IMR-90 (cell line): ENCODE results near the gene CBR1. TPM values are rescaled to one million over a fixed set of nuclear protein-coding genes. Genes with fewer than 3 reads are reported as not detected.

ENCODE experiments used
- ATAC-seq: fragments of 200-7000 bp; cut with Tn5 transposase; 2 replicates; pipeline ENCODE4 v1.9.1; 2020; ENCODE audit warnings: low read depth, mild to moderate bottlenecking, moderate library complexity
- BruUV-seq: library from RNA; stranded (reverse); fragments of 400-500 nt; replicated peaks from 2 replicates; lab custom pipeline; 2021; lab: Mats Ljungman, UMichigan
- CTCF ChIA-PET: fragments of 300-600 bp; formaldehyde crosslinking; extraction: SDS; loops from one replicate; lab custom pipeline; 2021; ENCODE audit warnings: antibody characterized with exemption; lab: Yijun Ruan, JAX
- POLR2A ChIA-PET: fragments of 300-600 bp; sonication (Branson Sonifier 250); formaldehyde crosslinking; loops from one replicate; lab custom pipeline; 2022; ENCODE audit warnings: antibody characterized with exemption; ENCODE audit not compliant: unreplicated experiment; lab: Charles Lee
- DNase-seq: peaks from one replicate; pipeline ENCODE4 v3.0.0; 2013
- H2AFZ ChIP-seq: replicated peaks from 2 replicates; pipeline ENCODE3; 2013; ENCODE audit warnings: low read length, mild to moderate bottlenecking; ENCODE audit not compliant: poor library complexity
- H2AK5ac ChIP-seq: 2 replicates; pipeline ENCODE4 v1.6.1; 2013; ENCODE audit warnings: low read depth, low read length, inconsistent platforms
- H2AK9ac ChIP-seq: replicated peaks from 2 replicates; pipeline ENCODE3; 2013; ENCODE audit warnings: mild to moderate bottlenecking, low read depth, low read length, moderate library complexity; ENCODE audit not compliant: poor library complexity
- H2BK120ac ChIP-seq: 2 replicates; pipeline ENCODE4 v1.6.1; 2013; ENCODE audit warnings: low read depth, low read length, inconsistent platforms
- H2BK15ac ChIP-seq: 3 replicates; pipeline ENCODE4 v1.6.1; 2013; ENCODE audit warnings: low read depth, low read length, inconsistent platforms
- H2BK20ac ChIP-seq: 2 replicates; pipeline ENCODE4 v1.6.1; 2013; ENCODE audit warnings: low read depth, mild to moderate bottlenecking, inconsistent platforms, low read length, moderate library complexity
- H2BK5ac ChIP-seq: 2 replicates; pipeline ENCODE4 v1.6.1; 2013; ENCODE audit warnings: mild to moderate bottlenecking, low read depth, low read length, inconsistent platforms; ENCODE audit not compliant: poor library complexity, severe bottlenecking
- H3K14ac ChIP-seq: replicated peaks from 2 replicates; pipeline ENCODE4 v1.6.1; 2013; ENCODE audit warnings: low read depth, low read length, inconsistent platforms
- H3K18ac ChIP-seq: 2 replicates; pipeline ENCODE4 v1.6.1; 2013; ENCODE audit warnings: low read depth, low read length, control low read depth
- H3K23ac ChIP-seq: 2 replicates; pipeline ENCODE4 v1.6.1; 2013; ENCODE audit warnings: low read depth, low read length, inconsistent platforms
- H3K27ac ChIP-seq: 2 replicates; pipeline ENCODE4 v1.5.1; 2013; ENCODE audit warnings: mild to moderate bottlenecking, control low read depth, low read length; ENCODE audit not compliant: insufficient read depth
- H3K27me3 ChIP-seq: 2 replicates; pipeline ENCODE4 v1.6.1; 2013; ENCODE audit warnings: low read length; ENCODE audit not compliant: control insufficient read depth, insufficient read depth
- H3K36me3 ChIP-seq: 2 replicates; pipeline ENCODE4 v1.6.1; 2013; ENCODE audit warnings: low read length, mixed read lengths; ENCODE audit not compliant: control insufficient read depth, insufficient read depth
- H3K4ac ChIP-seq: 2 replicates; pipeline ENCODE4 v1.6.1; 2013; ENCODE audit warnings: low read depth, low read length, inconsistent platforms
- H3K4me1 ChIP-seq: 2 replicates; pipeline ENCODE4 v1.6.1; 2013; ENCODE audit warnings: low read length, mixed read lengths; ENCODE audit not compliant: control insufficient read depth, insufficient read depth
- H3K4me2 ChIP-seq: 2 replicates; pipeline ENCODE4 v1.6.1; 2013; ENCODE audit warnings: low read depth, mild to moderate bottlenecking, control low read depth, low read length, moderate library complexity
- H3K4me3 ChIP-seq: 2 replicates; pipeline ENCODE4 v1.5.1; 2013; ENCODE audit warnings: low read depth, mild to moderate bottlenecking, control low read depth, low read length, moderate library complexity; ENCODE audit not compliant: insufficient read depth
- H3K56ac ChIP-seq: 2 replicates; pipeline ENCODE4 v1.6.1; 2013; ENCODE audit warnings: low read length, inconsistent platforms; ENCODE audit not compliant: insufficient read depth; ENCODE audit errors: extremely low read depth
- H3K79me1 ChIP-seq, 2 experiments: 2 replicates each; pipeline ENCODE4 v1.6.1; 2013; ENCODE audit warnings: low read length in 2 of 2, inconsistent platforms in 1 of 2, low read depth in 1 of 2
- H3K9ac ChIP-seq: 2 replicates; pipeline ENCODE4 v1.6.1; 2013; ENCODE audit warnings: low read depth, low read length, control low read depth
- H3K9me1 ChIP-seq: 2 replicates; pipeline ENCODE4 v1.6.1; 2013; ENCODE audit warnings: low read length, inconsistent platforms; ENCODE audit not compliant: insufficient read depth
- H3K9me3 ChIP-seq: 2 replicates; pipeline ENCODE4 v1.6.1; 2013; ENCODE audit warnings: low read length; ENCODE audit not compliant: control insufficient read depth, insufficient read depth
- H4K20me1 ChIP-seq: 2 replicates; pipeline ENCODE4 v1.6.1; 2013; ENCODE audit warnings: low read length, inconsistent platforms; ENCODE audit not compliant: insufficient read depth
- H4K5ac ChIP-seq: 2 replicates; pipeline ENCODE4 v1.6.1; 2013; ENCODE audit warnings: mild to moderate bottlenecking, low read depth, low read length, control low read depth
- H4K8ac ChIP-seq, 2 experiments: 2 replicates each; pipeline ENCODE4 v1.6.1; 2013; ENCODE audit warnings: low read depth in 2 of 2, low read length in 2 of 2, control low read depth in 1 of 2, inconsistent platforms in 1 of 2
- H4K91ac ChIP-seq: 2 replicates; pipeline ENCODE4 v1.6.1; 2013; ENCODE audit warnings: low read depth, low read length, inconsistent platforms; ENCODE audit not compliant: insufficient read depth
- FOS ChIP-seq: fragments of 150-350 bp; IDR thresholded peaks from 2 replicates; pipeline ENCODE4 v1.6.1; 2016; ENCODE audit warnings: low read depth, low read length
- MAFK ChIP-seq: IDR thresholded peaks from 2 replicates; pipeline ENCODE4 v1.6.1; 2012; ENCODE audit warnings: low read depth, low read length, improper control_type of control experiment
- RCOR1 ChIP-seq: IDR thresholded peaks from 2 replicates; pipeline ENCODE4 v1.6.1; 2012; ENCODE audit warnings: mild to moderate bottlenecking, low read length, improper control_type of control experiment; ENCODE audit not compliant: insufficient replicate concordance
- WGBS, 2 experiments: methylation state at CpG; one replicate each; pipeline versions ENCODE4 v1.1.5 to v1.1.7; 2013; ENCODE audit warnings: missing lambda C conversion rate in 2 of 2; ENCODE audit not compliant: insufficient read length in 1 of 2; ENCODE audit errors: extremely low coverage in 2 of 2; 5-methylcytosine and 5-hydroxymethylcytosine counted together
- dilution Hi-C: fragments of 300-500 bp; cut with HindIII; formaldehyde crosslinking; loops from one replicate; pipeline ENCODE4 v1.14.3; 2018; ENCODE audit warnings: low sequenced_read_pairs; ENCODE audit not compliant: unreplicated experiment
- in situ Hi-C: fragments of 300-500 bp; cut with MboI; formaldehyde crosslinking; loops from 3 replicates; pipeline ENCODE4 v1.14.3; 2019; ENCODE audit warnings: low sequenced_read_pairs, inconsistent platforms, mixed read lengths
- intact Hi-C: fragments of 100-400 bp; cut with micrococcal nuclease; formaldehyde crosslinking; loops from 2 replicates; pipeline ENCODE4 v1.10.0; 2022
- polyA plus RNA-seq, 3 experiments: library from polyadenylated mRNA; depleted of rRNA; stranded (reverse); fragments of >200 nt; gene quantifications; 2 replicates each; pipeline ENCODE4 v1.2.3, GENCODE V29; 2012; ENCODE audit warnings: low replicate concordance in 1 of 3
- total RNA-seq: library from RNA; depleted of rRNA; stranded (reverse); fragments of >200 nt; gene quantifications from 2 replicates; pipeline ENCODE4 v1.2.3, GENCODE V29; 2012

Gene CBR1
- total and polyA plus RNA-seq, 2 of the 4 experiments (the other 2 are of a cell fraction) = 122 to 222 TPM

DNA sequence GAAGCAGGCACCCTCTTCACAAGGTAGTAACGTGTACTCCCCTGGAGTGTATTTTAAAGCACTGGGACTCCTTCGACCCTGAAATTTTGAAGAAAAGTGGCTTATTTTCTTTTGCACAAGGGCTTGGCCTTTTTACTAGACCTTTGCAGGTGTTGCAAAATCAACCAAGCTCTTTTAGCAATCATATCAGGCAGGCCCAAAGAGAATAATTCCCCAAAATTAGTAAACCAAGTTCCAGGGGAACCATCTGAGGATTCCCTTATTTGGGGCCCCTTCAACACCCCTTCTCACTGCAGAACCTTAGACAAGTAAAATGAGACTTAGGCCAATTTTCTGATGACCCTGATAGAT lies 28.3 kb downstream of the CBR1 start:
- no peak for ATAC-seq
- WGBS, 2 experiments = no CpG with 5 or more reads among the region's 2 CpGs
- H3K4me2 ChIP-seq = no peak overlapping the region
- no peak overlapping the region for H2AK5ac ChIP-seq
- DNase-seq = no peak
- no peak overlapping the region for H3K4ac ChIP-seq
- no peak overlapping the region for H2BK5ac ChIP-seq
- in situ Hi-C loops (no loop called here), intact Hi-C loops (no loop called here), dilution Hi-C loops (no loop called here)
- H3K56ac ChIP-seq = no peak overlapping the region
- no TSS peak for BruUV-seq
- no peak for TF ChIP-seq MAFK
- no peak for TF ChIP-seq FOS
- TF ChIP-seq RCOR1 = no peak
- no peaks in the 10 kb centered on the region for H3K36me3 ChIP-seq
- H4K20me1 ChIP-seq = no peaks in the 10 kb centered on the region
- H2BK15ac ChIP-seq = no peak overlapping the region
- H3K9ac ChIP-seq = no peak overlapping the region
- no peaks in the 10 kb centered on the region for H3K9me1 ChIP-seq
- H3K9me3 ChIP-seq = peaks cover 10% of the 10 kb centered on the region
- H3K4me1 ChIP-seq = no peaks in the 10 kb centered on the region
- no peak overlapping the region for H2AFZ ChIP-seq
- CTCF ChIA-PET = no interaction called here
- H4K8ac ChIP-seq = no peak overlapping the region
- no peak overlapping the region for H3K14ac ChIP-seq
- no peak overlapping the region for H3K23ac ChIP-seq
- POLR2A ChIA-PET = no interaction called here
- no peak overlapping the region for H2AK9ac ChIP-seq
- no peak overlapping the region for H3K27ac ChIP-seq
- no peak overlapping the region for H4K91ac ChIP-seq
- no peak overlapping the region for H2BK20ac ChIP-seq
- no peaks in the 10 kb centered on the region for H3K79me1 ChIP-seq
- H2BK120ac ChIP-seq = no peak overlapping the region
- H3K27me3 ChIP-seq = peaks cover 29% of the 10 kb centered on the region
- no peak overlapping the region for H4K5ac ChIP-seq
- H3K18ac ChIP-seq = no peak overlapping the region
- H3K4me3 ChIP-seq = no peak overlapping the region
